Esophagus muscularis mucosa (tissue), 4 donors: ENCODE measurements around the gene NIF3L1. TPM values are rescaled to one million over a fixed set of nuclear protein-coding genes. Genes with fewer than 3 reads are reported as not detected.
A peak's percentile ranks its signal among the peaks of the same experiment; 100 is the strongest.

Experiments used
- DNase-seq: peaks from one replicate; pipeline ENCODE4 v3.0.0-alpha.2; 2017; ENCODE audit errors: extremely low spot score
- H3K27ac ChIP-seq, 4 donors: fragments of 200-600 bp; sonication (generic); replicated peaks in 1 of 4; 1 replicate in 3 of 4; 2 replicates in 1 of 4; pipeline ENCODE4 v1.5.1; 2016 to 2019; ENCODE audit warnings: mild to moderate bottlenecking in 1 of 4
- H3K27me3 ChIP-seq, 4 donors: fragments of 200-600 bp; sonication (generic); one replicate each; pipeline versions ENCODE4 v1.5.1 to v1.6.0; 2016 to 2019
- H3K36me3 ChIP-seq, 4 donors: fragments of 200-600 bp; sonication (generic); one replicate each; pipeline ENCODE4 v1.5.1; 2016 to 2019
- H3K4me1 ChIP-seq, 4 donors: fragments of 200-600 bp; sonication (generic); one replicate each; pipeline ENCODE4 v1.5.1; 2016 to 2019
- H3K4me3 ChIP-seq, 4 donors: fragments of 200-600 bp; sonication (generic); 1 replicate in 2 of 4; 2 replicates in 2 of 4; pipeline ENCODE4 v1.5.1; 2016 to 2019; ENCODE audit warnings: mild to moderate bottlenecking in 4 of 4, moderate library complexity in 1 of 4
- H3K9me3 ChIP-seq, 4 donors: fragments of 200-600 bp; sonication (generic); 1 replicate in 3 of 4; 2 replicates in 1 of 4; pipeline ENCODE4 v1.5.1; 2016 to 2019
- EP300 ChIP-seq: sonication (generic); formaldehyde crosslinking; IDR thresholded peaks from one replicate; pipeline ENCODE4 v1.6.1; 2017; ENCODE audit warnings: antibody characterized with exemption
- POLR2A ChIP-seq: fragments of 450-650 bp; IDR thresholded peaks from one replicate; pipeline ENCODE4 v1.6.1; 2017; ENCODE audit warnings: antibody characterized with exemption, moderate library complexity, mild to moderate bottlenecking, low read depth
- POLR2AphosphoS5 ChIP-seq, 2 donors: sonication (generic); formaldehyde crosslinking; IDR thresholded peaks; one replicate each; pipeline ENCODE4 v1.6.1; 2017; ENCODE audit warnings: antibody characterized with exemption in 2 of 2
- WGBS: methylation state at CpG from one replicate; pipeline ENCODE4 v1.1.5; 2018; 5-methylcytosine and 5-hydroxymethylcytosine counted together
- intact Hi-C: fragments of 100-400 bp; cut with DNase I; formaldehyde crosslinking; loops from one replicate; pipeline ENCODE4 v1.15.1; 2023
- total RNA-seq, 4 donors: library from RNA; depleted of rRNA; stranded (reverse); fragments of >200 nt; gene quantifications; one replicate each; pipeline versions ENCODE4 v1.1.0 to v1.2.1, GENCODE V29; 2016
- TF ChIP-seq, protein P1 (sequence below), 3 experiments: fragments of 200-600 bp in 2 of 3; fragments of 450-650 bp in 1 of 3; sonication (generic) in 2 of 3; IDR thresholded peaks; one replicate each; pipeline ENCODE4 v1.5.1; 2017 to 2019; ENCODE audit warnings: antibody characterized with exemption in 3 of 3, mild to moderate bottlenecking in 2 of 3, moderate library complexity in 1 of 3

Gene NIF3L1
- total RNA-seq, 4 donors from 2014 or later = 11.8 to 21.1 (median 15.5) TPM

- H3K9me3 ChIP-seq = no peaks in the 10 kb centered on the region
- peak overlapping the region; percentile 76 to 98 (median 90) for H3K4me3 ChIP-seq
- DNase-seq = no peak
- H3K27ac ChIP-seq = peak overlapping the region; percentile 98 to 100 (median 100)
- peaks cover 28 to 56% (median 34%) of the 10 kb centered on the region in 4 donors for H3K36me3 ChIP-seq
- TF ChIP-seq POLR2A (no peak), EP300 (no peak), POLR2AphosphoS5 (IDR thresholded peaks at IDR 0.05) (no peak)
- TF ChIP-seq, protein P1, sequence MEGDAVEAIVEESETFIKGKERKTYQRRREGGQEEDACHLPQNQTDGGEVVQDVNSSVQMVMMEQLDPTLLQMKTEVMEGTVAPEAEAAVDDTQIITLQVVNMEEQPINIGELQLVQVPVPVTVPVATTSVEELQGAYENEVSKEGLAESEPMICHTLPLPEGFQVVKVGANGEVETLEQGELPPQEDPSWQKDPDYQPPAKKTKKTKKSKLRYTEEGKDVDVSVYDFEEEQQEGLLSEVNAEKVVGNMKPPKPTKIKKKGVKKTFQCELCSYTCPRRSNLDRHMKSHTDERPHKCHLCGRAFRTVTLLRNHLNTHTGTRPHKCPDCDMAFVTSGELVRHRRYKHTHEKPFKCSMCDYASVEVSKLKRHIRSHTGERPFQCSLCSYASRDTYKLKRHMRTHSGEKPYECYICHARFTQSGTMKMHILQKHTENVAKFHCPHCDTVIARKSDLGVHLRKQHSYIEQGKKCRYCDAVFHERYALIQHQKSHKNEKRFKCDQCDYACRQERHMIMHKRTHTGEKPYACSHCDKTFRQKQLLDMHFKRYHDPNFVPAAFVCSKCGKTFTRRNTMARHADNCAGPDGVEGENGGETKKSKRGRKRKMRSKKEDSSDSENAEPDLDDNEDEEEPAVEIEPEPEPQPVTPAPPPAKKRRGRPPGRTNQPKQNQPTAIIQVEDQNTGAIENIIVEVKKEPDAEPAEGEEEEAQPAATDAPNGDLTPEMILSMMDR (IDR thresholded peaks at IDR 0.05) = no peak
- WGBS = 3% methylated on average over 4 of the region's 4 CpGs
- H3K4me1 ChIP-seq = peaks cover 41 to 72% (median 66%) of the 10 kb centered on the region in 4 donors
- peaks cover 0 to 3% (median 0%) of the 10 kb centered on the region in 4 donors for H3K27me3 ChIP-seq
- intact Hi-C loops = loop anchor here (5.0 kb wide), 1 partner anchor 49 kb away; the partner anchor contains the start of gene BZW1
Measured at GRCh38 chr2:200861617-200862155, 27.5 kb upstream of the NIF3L1 start.

DNA sequence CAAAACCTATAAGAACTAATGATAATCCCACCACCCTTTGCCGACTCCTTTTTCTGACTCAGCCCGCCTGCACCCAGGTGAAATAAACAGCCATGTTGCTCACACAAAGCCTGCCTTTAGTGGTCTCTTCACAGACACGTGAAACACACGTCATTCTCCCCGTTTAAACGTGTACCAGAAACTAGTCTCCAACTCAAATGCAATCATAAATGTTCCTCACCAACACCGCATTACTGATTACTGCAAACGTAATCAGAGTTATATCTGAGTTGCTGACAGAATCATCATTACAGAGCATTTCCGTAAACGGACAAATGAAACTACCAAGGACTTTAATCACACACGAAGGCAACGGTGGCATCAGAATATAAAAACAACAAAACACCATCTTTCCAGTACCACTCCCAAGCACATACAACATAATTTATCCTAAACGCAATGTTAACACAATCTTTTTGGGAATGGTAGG is 26.6 kb upstream of the NIF3L1 start:
- H3K4me1 ChIP-seq = peaks cover 36 to 74% (median 66%) of the 10 kb centered on the region in 4 donors
- intact Hi-C loops = loop anchor here (5.0 kb wide), 1 partner anchor 50 kb away; the partner anchor contains the start of gene BZW1
- WGBS = under 1% methylated on average over 13 of the region's 13 CpGs

DNA sequence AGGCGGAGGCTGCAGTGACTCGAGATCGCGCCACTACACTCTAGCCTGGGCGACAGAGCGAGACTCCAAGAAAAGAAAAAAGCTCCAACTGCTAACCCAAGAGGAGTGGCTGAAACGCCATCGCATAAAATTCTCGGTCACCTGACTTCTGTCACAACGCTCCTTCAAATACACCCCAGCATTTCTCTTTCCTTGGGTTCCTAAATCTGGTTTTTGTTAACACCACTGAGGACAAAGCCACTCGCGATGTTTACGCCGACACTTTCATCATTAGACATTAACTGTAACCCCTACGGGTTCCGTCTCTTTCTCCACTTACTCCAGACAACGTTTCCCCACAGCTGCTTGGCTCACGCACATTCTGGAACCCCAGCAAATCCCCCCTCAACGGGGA is 25.4 kb upstream of the NIF3L1 start:
- WGBS = 0% methylated on average over 19 of the region's 19 CpGs
- intact Hi-C loops = loop anchor here (5.0 kb wide), 1 partner anchor 51 kb away; the partner anchor contains the start of gene BZW1
- peak overlapping the region; percentile 76 to 98 (median 90) for H3K4me3 ChIP-seq
- DNase-seq = no peak
- no peaks in the 10 kb centered on the region for H3K9me3 ChIP-seq
- peaks cover 0 to 3% (median 0%) of the 10 kb centered on the region in 4 donors for H3K27me3 ChIP-seq
- no peak for TF ChIP-seq POLR2AphosphoS5 (IDR thresholded peaks at IDR 0.05)
- peaks cover 25 to 64% (median 55%) of the 10 kb centered on the region in 4 donors for H3K4me1 ChIP-seq
- H3K36me3 ChIP-seq = peaks cover 7 to 35% (median 13%) of the 10 kb centered on the region in 4 donors
- peak overlapping the region; percentile 98 to 100 (median 100) for H3K27ac ChIP-seq

More for the DNA sequence above, 26.6 kb upstream of the NIF3L1 start:
- peaks cover 0 to 3% (median 0%) of the 10 kb centered on the region in 4 donors for H3K27me3 ChIP-seq
- peak overlapping the region; percentile 76 to 98 (median 90) for H3K4me3 ChIP-seq
- peak; percentile 90 for TF ChIP-seq POLR2AphosphoS5 (IDR thresholded peaks at IDR 0.05)
- TF ChIP-seq, protein P1 (IDR thresholded peaks at IDR 0.05) = no peak
- TF ChIP-seq POLR2A = peak; percentile 19
- no peak for DNase-seq
- H3K27ac ChIP-seq = peak overlapping the region; percentile 98 to 100 (median 100)
- no peaks in the 10 kb centered on the region for H3K9me3 ChIP-seq
- H3K36me3 ChIP-seq = peaks cover 19 to 47% (median 26%) of the 10 kb centered on the region in 4 donors

DNA sequence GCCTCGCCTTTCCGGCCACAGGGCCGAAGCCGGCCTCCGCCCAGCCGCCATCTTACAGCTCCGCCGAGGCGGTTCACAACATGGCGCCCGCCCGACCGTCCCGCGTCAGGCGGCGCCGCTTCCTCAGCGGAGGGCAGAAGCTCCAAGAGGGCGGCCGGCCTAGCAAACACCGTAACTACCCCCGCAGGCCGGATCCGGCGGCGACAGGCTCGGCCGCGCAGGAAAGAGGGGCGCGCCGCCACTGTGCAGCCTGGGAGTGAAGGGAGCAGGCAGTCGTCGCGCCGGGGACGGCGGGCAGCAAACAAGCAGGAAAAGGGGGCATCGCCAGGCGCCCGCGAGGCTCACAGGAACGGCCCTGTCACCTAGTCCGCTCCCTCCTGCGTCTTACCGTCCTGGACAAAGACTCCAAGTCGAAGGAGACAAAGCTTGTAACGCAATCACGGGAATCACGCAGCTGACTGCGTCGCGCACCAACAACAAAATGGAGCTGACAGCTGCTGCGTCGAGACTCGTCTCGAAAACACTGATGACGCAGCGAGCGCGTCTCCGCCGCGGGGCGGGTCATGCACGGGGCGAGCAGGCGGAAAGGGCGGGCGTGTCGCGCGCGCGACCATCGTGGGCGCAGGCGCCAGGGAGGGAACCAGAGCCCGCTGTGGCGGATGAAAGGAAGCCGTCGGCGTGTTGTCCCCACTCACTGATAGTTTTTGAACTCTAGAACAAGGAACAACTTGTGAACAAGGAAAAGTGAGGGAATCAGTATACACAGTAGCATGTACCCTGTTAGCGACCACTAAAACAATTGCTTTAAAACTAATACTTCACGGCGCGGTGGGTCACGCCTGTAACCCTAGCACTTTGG is 24.8 kb upstream of the NIF3L1 start, which contains the start of gene CLK1:
Gene CLK1 (minus strand): TSS at position 483 of the 859 bp plus-strand sequence. CDS start 2,796 bp downstream, outside the sequence.
- Histone ChIP-seq H3K4me3 (peak within 1 kb of the TSS; percentile 76 to 98 (median 90)), H3K4me1 (peaks cover 19 to 58% (median 49%) of the 10 kb centered on the region in 4 donors), H3K9me3 (no peaks in the 10 kb centered on the region), H3K27me3 (peaks cover 0 to 3% (median 0%) of the 10 kb centered on the region in 4 donors), H3K27ac (peak within 1 kb of the TSS; percentile 98 to 100 (median 100)), H3K36me3 (peaks cover 1 to 28% (median 7%) of the 10 kb centered on the region in 4 donors)
- intact Hi-C loops = loop anchor here (5.0 kb wide), 1 partner anchor 52 kb away; the partner anchor contains the start of gene BZW1
- peak; percentile 14 for TF ChIP-seq EP300
- peak; percentile 100 for TF ChIP-seq POLR2AphosphoS5 (IDR thresholded peaks at IDR 0.05)
- peak; percentile 96 for TF ChIP-seq POLR2A
- TF ChIP-seq, protein P1 (IDR thresholded peaks at IDR 0.05) = no peak
- WGBS = 3% methylated on average over 47 of the region's 89 CpGs
- DNase-seq = peak; percentile 98
